Measurements from ENCODE around the gene RBM47. TPM values are rescaled to one million over a fixed set of nuclear protein-coding genes. Genes with fewer than 3 reads are reported as not detected.

Gene RBM47
- total and polyA plus RNA-seq, 2 donors (not counting 1 experiment from before 2014, with no cell fraction given) = 0.14 to 1.8 TPM

GRCh38 chr4:40601641-40602040 is 28.0 kb downstream of the RBM47 start:
- Histone ChIP-seq H3K36me3 (ENCODE audit: control insufficient read depth, insufficient read depth, low read length) (no peaks in the 10 kb centered on the region), H3K27me3 (ENCODE audit: control insufficient read depth, insufficient read depth, low read length) (no peaks in the 10 kb centered on the region), H3K27ac (ENCODE audit: insufficient read depth, low read length) (no peak overlapping the region), H3K4me3 (replicated peaks in 1 of 4; ENCODE audit: control extremely low read depth in 1 of 4, insufficient read depth in 1 of 4, low read depth in 3 of 4, low read length in 4 of 4) (no peak overlapping the region), H3K9ac (ENCODE audit: insufficient read depth, low read length) (no peak overlapping the region), H3K4me2 (ENCODE audit: extremely low read depth, insufficient read depth, low read length) (no peak overlapping the region), H3K79me2 (ENCODE audit: control insufficient read depth, insufficient read depth, low read length) (no peaks in the 10 kb centered on the region), H4K20me1 (ENCODE audit: control insufficient read depth, extremely low read depth, insufficient read depth, low read length) (no peaks in the 10 kb centered on the region), H2AFZ (ENCODE audit: low read length) (no peak overlapping the region), H3K9me3 (ENCODE audit: control insufficient read depth, insufficient read depth, low read depth, low read length) (no peaks in the 10 kb centered on the region), H3K4me1 (ENCODE audit: control insufficient read depth, extremely low read depth, insufficient read depth, low read length) (no peaks in the 10 kb centered on the region)
- no peak for DNase-seq (ENCODE audit: low read depth in 2 of 2)
- TF ChIP-seq CTCF (conservative IDR thresholded peaks at IDR 0.05 in 1 of 2, IDR thresholded peaks at IDR 0.05 in 1 of 2; ENCODE audit: low read depth in 1 of 2, low read length in 2 of 2) (no peak), EZH2 (IDR thresholded peaks at IDR 0.05; ENCODE audit: low read length, missing control alignments) (no peak)

GRCh38 chr4:40600850-40601249 is 28.8 kb downstream of the RBM47 start:
- H3K9ac ChIP-seq (ENCODE audit: insufficient read depth, low read length) = no peak overlapping the region
- TF ChIP-seq CTCF (conservative IDR thresholded peaks at IDR 0.05 in 1 of 2, IDR thresholded peaks at IDR 0.05 in 1 of 2; ENCODE audit: low read depth in 1 of 2, low read length in 2 of 2) = no peak
- TF ChIP-seq EZH2 (IDR thresholded peaks at IDR 0.05; ENCODE audit: low read length, missing control alignments) = no peak
- no peak overlapping the region for H2AFZ ChIP-seq (ENCODE audit: low read length)
- no peaks in the 10 kb centered on the region for H3K9me3 ChIP-seq (ENCODE audit: control insufficient read depth, insufficient read depth, low read depth, low read length)
- no peak for DNase-seq (ENCODE audit: low read depth in 2 of 2)
- no peaks in the 10 kb centered on the region for H3K79me2 ChIP-seq (ENCODE audit: control insufficient read depth, insufficient read depth, low read length)
- H3K36me3 ChIP-seq (ENCODE audit: control insufficient read depth, insufficient read depth, low read length) = no peaks in the 10 kb centered on the region
- no peaks in the 10 kb centered on the region for H3K4me1 ChIP-seq (ENCODE audit: control insufficient read depth, extremely low read depth, insufficient read depth, low read length)
- H3K27me3 ChIP-seq (ENCODE audit: control insufficient read depth, insufficient read depth, low read length) = no peaks in the 10 kb centered on the region
- H3K4me3 ChIP-seq (replicated peaks in 1 of 4; ENCODE audit: control extremely low read depth in 1 of 4, insufficient read depth in 1 of 4, low read depth in 3 of 4, low read length in 4 of 4) = no peak overlapping the region
- H4K20me1 ChIP-seq (ENCODE audit: control insufficient read depth, extremely low read depth, insufficient read depth, low read length) = no peaks in the 10 kb centered on the region
- H3K4me2 ChIP-seq (ENCODE audit: extremely low read depth, insufficient read depth, low read length) = no peak overlapping the region
- no peak overlapping the region for H3K27ac ChIP-seq (ENCODE audit: insufficient read depth, low read length)

- no peak overlapping the region for H3K27ac ChIP-seq (ENCODE audit: insufficient read depth, low read length)
- no peak overlapping the region for H3K4me2 ChIP-seq (ENCODE audit: extremely low read depth, insufficient read depth, low read length)
- H3K9me3 ChIP-seq (ENCODE audit: control insufficient read depth, insufficient read depth, low read depth, low read length) = no peaks in the 10 kb centered on the region
- no peak overlapping the region for H3K9ac ChIP-seq (ENCODE audit: insufficient read depth, low read length)
- no peaks in the 10 kb centered on the region for H4K20me1 ChIP-seq (ENCODE audit: control insufficient read depth, extremely low read depth, insufficient read depth, low read length)
- H2AFZ ChIP-seq (ENCODE audit: low read length) = no peak overlapping the region
- no peaks in the 10 kb centered on the region for H3K4me1 ChIP-seq (ENCODE audit: control insufficient read depth, extremely low read depth, insufficient read depth, low read length)
- no peaks in the 10 kb centered on the region for H3K36me3 ChIP-seq (ENCODE audit: control insufficient read depth, insufficient read depth, low read length)
- no peaks in the 10 kb centered on the region for H3K27me3 ChIP-seq (ENCODE audit: control insufficient read depth, insufficient read depth, low read length)
- no peaks in the 10 kb centered on the region for H3K79me2 ChIP-seq (ENCODE audit: control insufficient read depth, insufficient read depth, low read length)
- DNase-seq (ENCODE audit: low read depth in 2 of 2) = no peak
- no peak overlapping the region for H3K4me3 ChIP-seq (replicated peaks in 1 of 4; ENCODE audit: control extremely low read depth in 1 of 4, insufficient read depth in 1 of 4, low read depth in 3 of 4, low read length in 4 of 4)
- no peak for TF ChIP-seq CTCF (conservative IDR thresholded peaks at IDR 0.05 in 1 of 2, IDR thresholded peaks at IDR 0.05 in 1 of 2; ENCODE audit: low read depth in 1 of 2, low read length in 2 of 2)
Measured at GRCh38 chr4:40599431-40599830, 30.2 kb downstream of the RBM47 start.
